ENCODE measurements around the gene ASAP2.

The ASAP2 gene

GRCh38 chr2:9230051-9230802 lies 23.6 kb downstream of the ASAP2 start:
- no peak overlapping the region for H3K4me3 ChIP-seq (ENCODE audit: low read depth, low read length)

GRCh38 chr2:9230881-9231280 lies 24.3 kb downstream of the ASAP2 start:
- H3K4me3 ChIP-seq (ENCODE audit: low read depth, low read length) = no peak overlapping the region

- no peak overlapping the region for H3K4me3 ChIP-seq (ENCODE audit: low read depth, low read length)
Measured at GRCh38 chr2:9231291-9232165, 24.9 kb downstream of the ASAP2 start.

- H3K4me3 ChIP-seq (ENCODE audit: low read depth, low read length) = no peak overlapping the region
Measured at GRCh38 chr2:9232166-9232479, 25.5 kb downstream of the ASAP2 start.

GRCh38 chr2:9232886-9233285 lies 26.3 kb downstream of the ASAP2 start:
- H3K4me3 ChIP-seq (ENCODE audit: low read depth, low read length) = no peak overlapping the region

- H3K4me3 ChIP-seq (ENCODE audit: low read depth, low read length) = no peak overlapping the region
Measured at GRCh38 chr2:9234680-9235146, 28.1 kb downstream of the ASAP2 start.

GRCh38 chr2:9235147-9236044 lies 28.8 kb downstream of the ASAP2 start:
- no peak overlapping the region for H3K4me3 ChIP-seq (ENCODE audit: low read depth, low read length)

GRCh38 chr2:9236045-9236344 lies 29.4 kb downstream of the ASAP2 start:
- no peak overlapping the region for H3K4me3 ChIP-seq (ENCODE audit: low read depth, low read length)

- no peak overlapping the region for H3K4me3 ChIP-seq (ENCODE audit: low read depth, low read length)
Measured at GRCh38 chr2:9236867-9237266, 30.3 kb downstream of the ASAP2 start.

GRCh38 chr2:9237831-9238230 lies 31.2 kb downstream of the ASAP2 start:
- no peak overlapping the region for H3K4me3 ChIP-seq (ENCODE audit: low read depth, low read length)

- H3K4me3 ChIP-seq (ENCODE audit: low read depth, low read length) = no peak overlapping the region
Measured at GRCh38 chr2:9238591-9239326, 32.1 kb downstream of the ASAP2 start.

- no peak overlapping the region for H3K4me3 ChIP-seq (ENCODE audit: low read depth, low read length)
Measured at GRCh38 chr2:9239616-9240015, 33.0 kb downstream of the ASAP2 start.

- H3K4me3 ChIP-seq (ENCODE audit: low read depth, low read length) = no peak overlapping the region
Measured at GRCh38 chr2:9240745-9241144, 34.1 kb downstream of the ASAP2 start.

GRCh38 chr2:9241233-9241632 lies 34.6 kb downstream of the ASAP2 start:
- H3K4me3 ChIP-seq (ENCODE audit: low read depth, low read length) = no peak overlapping the region

GRCh38 chr2:9243357-9243756 lies 36.7 kb downstream of the ASAP2 start:
- H3K4me3 ChIP-seq (ENCODE audit: low read depth, low read length) = no peak overlapping the region

- H3K4me3 ChIP-seq (ENCODE audit: low read depth, low read length) = no peak overlapping the region
Measured at GRCh38 chr2:9244985-9245544, 38.5 kb downstream of the ASAP2 start.

- H3K4me3 ChIP-seq (ENCODE audit: low read depth, low read length) = no peak overlapping the region
Measured at GRCh38 chr2:9247177-9247576, 40.6 kb downstream of the ASAP2 start.

GRCh38 chr2:9247786-9248185 lies 41.2 kb downstream of the ASAP2 start:
- H3K4me3 ChIP-seq (ENCODE audit: low read depth, low read length) = no peak overlapping the region

- H3K4me3 ChIP-seq (ENCODE audit: low read depth, low read length) = no peak overlapping the region
Measured at GRCh38 chr2:9248363-9248762, 41.8 kb downstream of the ASAP2 start.

- H3K4me3 ChIP-seq (ENCODE audit: low read depth, low read length) = no peak overlapping the region
Measured at GRCh38 chr2:9249020-9249800, 42.6 kb downstream of the ASAP2 start.

Data from iPS-11a (cell line).